Kidney capillary endothelial cell (primary cell): ENCODE measurements around the gene GPR179.

Source experiments
- DNase-seq: peaks from one replicate; pipeline ENCODE4 v3.0.0-alpha.2; 2018; ENCODE audit warnings: low spot score

GPR179 gene

GRCh38 chr17:38342886-38343607 is 709 bp downstream of the GPR179 start:
- no peak for DNase-seq

GRCh38 chr17:38341035-38341721 is 2.6 kb downstream of the GPR179 start:
- DNase-seq = no peak

GRCh38 chr17:38339891-38340290 is 3.9 kb downstream of the GPR179 start:
- no peak for DNase-seq

GRCh38 chr17:38338535-38338934 is 5.2 kb downstream of the GPR179 start:
- DNase-seq = no peak

GRCh38 chr17:38338053-38338452 is 5.7 kb downstream of the GPR179 start:
- DNase-seq = no peak

- no peak for DNase-seq
Measured at GRCh38 chr17:38336838-38337237, 6.9 kb downstream of the GPR179 start.

GRCh38 chr17:38334480-38335364 is 9.0 kb downstream of the GPR179 start:
- no peak for DNase-seq

- no peak for DNase-seq
Measured at GRCh38 chr17:38333635-38334295, 10.0 kb downstream of the GPR179 start.

- DNase-seq = no peak
Measured at GRCh38 chr17:38332735-38333134, 11.0 kb downstream of the GPR179 start.

- no peak for DNase-seq
Measured at GRCh38 chr17:38330941-38331411, 12.8 kb downstream of the GPR179 start.

- no peak for DNase-seq
Measured at GRCh38 chr17:38329808-38330730, 13.7 kb downstream of the GPR179 start.

- DNase-seq = no peak
Measured at GRCh38 chr17:38329284-38329683, 14.5 kb downstream of the GPR179 start.

GRCh38 chr17:38328620-38329019 is 15.1 kb downstream of the GPR179 start:
- DNase-seq = no peak

GRCh38 chr17:38327936-38328335 is 15.8 kb downstream of the GPR179 start:
- no peak for DNase-seq

GRCh38 chr17:38326996-38327792 is 16.6 kb downstream of the GPR179 start:
- DNase-seq = peak; percentile 33

- DNase-seq = no peak
Measured at GRCh38 chr17:38325221-38325851, 18.4 kb downstream of the GPR179 start.

- DNase-seq = no peak
Measured at GRCh38 chr17:38324772-38325171, 19.0 kb downstream of the GPR179 start.

- no peak for DNase-seq
Measured at GRCh38 chr17:38324141-38324697, 19.5 kb downstream of the GPR179 start.

- DNase-seq = no peak
Measured at GRCh38 chr17:38322897-38323296, 20.9 kb downstream of the GPR179 start.
